ENCODE results near the gene APP.
A peak's percentile ranks its signal among the peaks of the same experiment; 100 is the strongest.
"Not testable (repeated sequence)": the region's sequence is repeated elsewhere in the genome, so short reads cannot be mapped to it uniquely, and the experiment has no call there.

Gene APP

GRCh38 chr21:25929856-25930520 is 240.6 kb downstream of the APP start:
- DNase-seq = no peak

GRCh38 chr21:25927195-25927880 is 243.2 kb downstream of the APP start:
- DNase-seq = no peak

GRCh38 chr21:25925936-25926335 is 244.6 kb downstream of the APP start:
- peak; percentile 20 for DNase-seq

GRCh38 chr21:25925064-25925800 is 245.3 kb downstream of the APP start:
- no peak for DNase-seq

GRCh38 chr21:25918152-25918551 is 252.4 kb downstream of the APP start:
- DNase-seq = not testable (repeated sequence)

GRCh38 chr21:25916226-25916625 is 254.3 kb downstream of the APP start:
- no peak for DNase-seq

GRCh38 chr21:25913479-25913878 is 257.1 kb downstream of the APP start:
- no peak for DNase-seq

- DNase-seq = no peak
Observed at GRCh38 chr21:25912402-25912746, 258.2 kb downstream of the APP start.

- DNase-seq = no peak
Observed at GRCh38 chr21:25911730-25912401, 258.7 kb downstream of the APP start.

GRCh38 chr21:25910809-25911208 is 259.8 kb downstream of the APP start:
- no peak for DNase-seq

- no peak for DNase-seq
Observed at GRCh38 chr21:25909341-25909740, 261.2 kb downstream of the APP start.

GRCh38 chr21:25908495-25908894 is 262.1 kb downstream of the APP start:
- no peak for DNase-seq

- DNase-seq = no peak
Observed at GRCh38 chr21:25907573-25908275, 262.8 kb downstream of the APP start.

GRCh38 chr21:25906587-25906986 is 264.0 kb downstream of the APP start:
- no peak for DNase-seq

GRCh38 chr21:25905126-25905525 is 265.4 kb downstream of the APP start:
- no peak for DNase-seq

GRCh38 chr21:25904044-25904695 is 266.4 kb downstream of the APP start:
- peak; percentile 11 for DNase-seq

GRCh38 chr21:25903607-25904006 is 267.0 kb downstream of the APP start:
- peak; percentile 84 for DNase-seq

GRCh38 chr21:25901330-25901979 is 269.1 kb downstream of the APP start:
- no peak for DNase-seq

- DNase-seq = no peak
Observed at GRCh38 chr21:25898671-25899070, 271.9 kb downstream of the APP start.

GRCh38 chr21:25897383-25897782 is 273.2 kb downstream of the APP start:
- DNase-seq = no peak

- DNase-seq = no peak
Observed at GRCh38 chr21:25896501-25897056, 274.0 kb downstream of the APP start.

All from suppressor macrophage treated with lipopolysaccharide for 4 hours (primary cell).